ENCODE results near the gene LDB3.

LDB3 gene

DNA sequence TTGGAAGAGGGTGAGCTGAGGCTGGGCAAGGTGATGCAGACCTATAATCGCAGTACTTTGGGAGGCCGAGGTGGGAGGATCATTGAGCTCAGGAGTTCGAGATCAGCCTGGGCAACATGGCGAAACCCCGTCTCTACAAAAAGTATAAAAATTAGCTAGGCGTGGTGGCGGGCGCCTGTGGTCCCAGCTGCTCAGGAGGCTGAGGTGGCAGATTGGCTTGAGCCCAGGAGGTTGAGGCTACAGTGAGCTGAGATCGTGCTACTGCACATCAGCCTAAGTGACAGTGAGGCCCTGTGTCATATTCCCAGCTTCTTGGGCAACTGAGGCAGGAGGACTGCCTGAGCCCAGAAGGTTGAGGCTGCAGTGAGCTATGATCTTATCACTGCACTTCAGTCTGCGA, 101.7 kb downstream of the LDB3 start:
- Histone ChIP-seq H3K4me3 (ENCODE audit: low read length in 2 of 2) (no peak overlapping the region), H3K9me3 (ENCODE audit: control insufficient read depth in 2 of 2, low read length in 2 of 2) (no peaks in the 10 kb centered on the region), H3K36me3 (ENCODE audit: control insufficient read depth in 2 of 2, insufficient read depth in 2 of 2, low read length in 2 of 2) (no peaks in the 10 kb centered on the region), H3K27me3 (ENCODE audit: control insufficient read depth in 1 of 2, insufficient read depth in 2 of 2, low read length in 2 of 2) (no peaks in the 10 kb centered on the region), H3K27ac (ENCODE audit: low read length) (no peak overlapping the region), H3K4me1 (ENCODE audit: control insufficient read depth, insufficient read depth, low read length) (peaks cover 25% of the 10 kb centered on the region), H3K9ac (ENCODE audit: low read length in 2 of 2) (no peak overlapping the region)

DNA sequence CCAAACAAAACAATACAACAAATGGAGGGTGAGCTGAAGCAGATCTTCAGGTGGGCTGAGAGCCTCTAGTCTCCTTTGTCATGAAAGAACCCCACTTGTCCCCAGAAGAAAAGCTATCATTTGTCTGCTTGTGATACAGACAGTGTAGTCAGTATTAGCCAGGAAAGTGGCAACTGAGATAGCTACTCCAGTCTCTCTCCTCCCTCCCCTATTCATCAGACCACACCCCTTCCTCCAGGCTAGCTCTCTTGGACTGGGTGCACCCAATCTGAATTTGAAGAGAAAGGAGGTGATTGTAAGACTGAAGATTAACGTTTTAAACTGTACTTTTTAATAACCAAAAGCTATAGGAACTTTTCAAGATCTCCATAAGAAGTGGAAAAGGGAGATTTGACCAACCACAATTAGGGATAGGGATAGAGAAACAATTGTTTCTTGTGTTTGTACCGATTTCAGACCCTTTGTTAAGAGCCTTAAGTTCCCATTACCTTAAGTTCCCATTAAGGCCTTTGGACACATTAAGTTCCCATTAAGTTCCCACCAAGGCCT, 102.2 kb downstream of the LDB3 start:
- Histone ChIP-seq H3K4me3 (ENCODE audit: low read length in 2 of 2) (no peak overlapping the region), H3K9ac (ENCODE audit: low read length in 2 of 2) (no peak overlapping the region)

DNA sequence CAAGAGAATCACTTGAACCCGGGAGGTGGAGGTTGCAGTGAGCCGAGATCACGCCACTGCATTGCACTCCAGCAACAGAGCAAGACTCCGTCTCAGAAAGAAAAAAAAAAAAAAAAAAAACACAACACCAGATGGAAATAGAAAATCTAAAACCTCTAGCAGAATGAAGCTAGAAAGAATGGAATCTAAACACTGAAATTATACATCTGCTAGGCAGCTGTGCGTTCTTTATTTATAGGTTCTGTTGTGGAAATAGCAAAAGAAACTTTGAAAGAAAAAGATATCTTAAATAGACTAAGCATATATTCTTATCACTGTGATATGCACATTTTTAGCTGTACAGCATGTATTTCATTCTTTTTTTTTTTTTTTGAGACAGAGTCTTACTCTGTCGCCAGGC, 105.2 kb downstream of the LDB3 start:
- Histone ChIP-seq H3K27ac (ENCODE audit: low read length) (no peak overlapping the region), H3K9me3 (ENCODE audit: control insufficient read depth in 2 of 2, low read length in 2 of 2) (no peaks in the 10 kb centered on the region), H3K4me3 (ENCODE audit: low read length in 2 of 2) (no peak overlapping the region), H3K4me1 (ENCODE audit: control insufficient read depth, insufficient read depth, low read length) (peaks cover 30% of the 10 kb centered on the region), H3K36me3 (ENCODE audit: control insufficient read depth in 2 of 2, insufficient read depth in 2 of 2, low read length in 2 of 2) (no peaks in the 10 kb centered on the region), H3K9ac (ENCODE audit: low read length in 2 of 2) (no peak overlapping the region), H3K27me3 (ENCODE audit: control insufficient read depth in 1 of 2, insufficient read depth in 2 of 2, low read length in 2 of 2) (no peaks in the 10 kb centered on the region)

More for the DNA sequence above, 102.2 kb downstream of the LDB3 start:
- Histone ChIP-seq H3K36me3 (ENCODE audit: control insufficient read depth in 2 of 2, insufficient read depth in 2 of 2, low read length in 2 of 2) (no peaks in the 10 kb centered on the region), H3K4me1 (ENCODE audit: control insufficient read depth, insufficient read depth, low read length) (peaks cover 30% of the 10 kb centered on the region), H3K9me3 (ENCODE audit: control insufficient read depth in 2 of 2, low read length in 2 of 2) (no peaks in the 10 kb centered on the region), H3K27me3 (ENCODE audit: control insufficient read depth in 1 of 2, insufficient read depth in 2 of 2, low read length in 2 of 2) (no peaks in the 10 kb centered on the region), H3K27ac (ENCODE audit: low read length) (no peak overlapping the region)

DNA sequence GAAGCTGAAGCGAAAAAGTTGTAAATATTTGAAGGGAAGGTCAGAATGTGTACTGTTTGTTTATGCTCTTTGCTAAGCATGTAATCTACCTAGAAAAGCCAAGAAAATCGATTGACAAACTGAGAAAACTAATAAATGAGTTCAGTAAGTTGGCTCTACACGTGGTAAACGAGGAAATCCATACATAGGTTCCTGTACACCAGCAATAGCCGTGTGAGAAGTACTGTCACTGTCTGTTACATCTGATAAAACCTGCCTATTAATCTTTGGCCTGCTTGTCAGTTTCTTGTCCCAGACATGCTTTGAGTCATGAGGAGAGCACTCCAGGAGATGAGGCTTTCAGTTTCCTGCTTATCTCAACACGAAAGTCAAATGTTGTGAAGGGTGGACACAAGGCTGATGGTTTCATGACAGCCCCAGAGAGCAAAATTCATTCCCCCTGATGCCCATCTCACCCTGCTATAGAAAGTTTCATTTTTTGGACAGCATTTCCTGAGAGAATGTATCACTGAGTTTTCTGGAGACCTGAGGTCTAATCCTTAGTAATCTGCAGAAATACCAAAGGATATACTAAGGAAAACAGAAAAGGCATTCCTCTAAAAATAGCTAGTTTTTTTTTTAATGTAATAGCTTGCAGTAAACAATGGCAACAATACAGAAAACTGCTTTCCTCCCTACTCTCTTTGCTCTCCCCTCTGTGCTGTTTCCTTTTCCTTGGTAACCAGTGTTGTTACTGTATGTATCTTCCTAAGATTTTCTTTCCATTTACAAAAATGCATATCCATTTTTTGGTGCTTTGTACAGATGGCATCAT, 107.0 kb downstream of the LDB3 start:
- Histone ChIP-seq H3K4me3 (ENCODE audit: low read length in 2 of 2) (peak overlapping the region in 1 of 2 donors; percentile 42), H3K4me1 (ENCODE audit: control insufficient read depth, insufficient read depth, low read length) (peaks cover 19% of the 10 kb centered on the region), H3K9ac (ENCODE audit: low read length in 2 of 2) (no peak overlapping the region), H3K27ac (ENCODE audit: low read length) (no peak overlapping the region), H3K36me3 (ENCODE audit: control insufficient read depth in 2 of 2, insufficient read depth in 2 of 2, low read length in 2 of 2) (no peaks in the 10 kb centered on the region), H3K9me3 (ENCODE audit: control insufficient read depth in 2 of 2, low read length in 2 of 2) (no peaks in the 10 kb centered on the region), H3K27me3 (ENCODE audit: control insufficient read depth in 1 of 2, insufficient read depth in 2 of 2, low read length in 2 of 2) (no peaks in the 10 kb centered on the region)

DNA sequence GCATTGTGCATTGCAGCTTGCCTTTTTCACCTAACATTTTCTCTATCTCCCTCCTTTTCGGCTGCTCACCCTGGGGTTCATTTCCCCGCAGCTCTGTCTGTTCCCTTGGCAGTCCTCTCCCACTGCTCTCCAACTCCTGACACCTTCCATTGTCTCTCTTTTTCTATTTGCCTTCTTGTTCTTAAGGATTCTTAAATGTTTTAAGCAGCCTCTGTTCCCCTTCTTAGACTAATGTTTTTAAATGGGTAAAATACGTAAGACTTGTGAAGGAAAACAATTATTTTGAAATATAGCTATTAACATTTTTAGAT, 107.5 kb downstream of the LDB3 start:
- H3K27me3 ChIP-seq (ENCODE audit: control insufficient read depth in 1 of 2, insufficient read depth in 2 of 2, low read length in 2 of 2), result no peaks in the 10 kb centered on the region
- H3K4me3 ChIP-seq (ENCODE audit: low read length in 2 of 2), result peak overlapping the region in 1 of 2 donors; percentile 42
- H3K9me3 ChIP-seq (ENCODE audit: control insufficient read depth in 2 of 2, low read length in 2 of 2), result no peaks in the 10 kb centered on the region
- no peaks in the 10 kb centered on the region for H3K36me3 ChIP-seq (ENCODE audit: control insufficient read depth in 2 of 2, insufficient read depth in 2 of 2, low read length in 2 of 2)
- H3K27ac ChIP-seq (ENCODE audit: low read length), result no peak overlapping the region
- peaks cover 14% of the 10 kb centered on the region for H3K4me1 ChIP-seq (ENCODE audit: control insufficient read depth, insufficient read depth, low read length)
- peak overlapping the region in 1 of 2 donors; percentile 3 for H3K9ac ChIP-seq (ENCODE audit: low read length in 2 of 2)

DNA sequence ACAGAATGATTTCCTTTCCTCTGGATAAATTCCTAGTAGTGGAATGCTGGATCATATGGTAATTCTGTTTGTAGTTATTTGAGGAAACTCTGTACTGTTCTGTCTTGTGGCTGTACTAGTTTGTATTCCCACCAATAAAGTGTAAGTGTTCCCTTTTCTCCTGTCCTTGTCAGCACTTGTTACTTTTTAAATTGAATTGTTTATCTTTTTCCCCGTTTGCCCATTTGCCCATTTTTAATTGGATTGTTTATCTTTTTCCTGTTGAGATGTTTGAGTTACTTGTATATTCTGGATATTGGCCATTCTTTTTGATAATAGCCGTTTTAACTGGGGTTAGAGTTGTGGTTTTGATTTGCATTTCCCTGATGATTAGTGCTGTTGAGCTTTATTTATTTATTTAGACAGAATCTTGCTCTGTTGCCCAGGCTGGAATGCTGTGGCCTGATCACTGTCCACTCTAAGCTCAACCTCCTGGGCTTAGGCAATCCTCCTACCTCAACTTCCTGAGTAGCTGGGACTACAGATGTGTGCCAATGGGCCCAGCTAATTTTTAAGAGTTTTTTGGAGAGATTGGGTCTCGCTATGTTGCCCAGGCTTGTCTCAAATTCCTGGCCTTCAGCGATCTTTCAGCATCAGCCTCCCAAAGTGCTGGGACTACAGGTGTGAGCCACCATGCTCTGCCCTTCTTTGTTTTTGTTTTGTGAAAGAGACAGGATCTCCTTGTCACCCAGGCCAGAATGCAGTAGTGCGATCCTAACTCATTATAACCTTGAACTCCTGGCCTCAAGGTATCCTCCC, 111.1 kb downstream of the LDB3 start:
- Histone ChIP-seq H3K9ac (ENCODE audit: low read length in 2 of 2) (no peak overlapping the region), H3K27ac (ENCODE audit: low read length) (peak overlapping the region; percentile 18), H3K27me3 (ENCODE audit: control insufficient read depth in 1 of 2, insufficient read depth in 2 of 2, low read length in 2 of 2) (no peaks in the 10 kb centered on the region), H3K36me3 (ENCODE audit: control insufficient read depth in 2 of 2, insufficient read depth in 2 of 2, low read length in 2 of 2) (no peaks in the 10 kb centered on the region), H3K4me3 (ENCODE audit: low read length in 2 of 2) (no peak overlapping the region), H3K4me1 (ENCODE audit: control insufficient read depth, insufficient read depth, low read length) (peaks cover 13% of the 10 kb centered on the region), H3K9me3 (ENCODE audit: control insufficient read depth in 2 of 2, low read length in 2 of 2) (no peaks in the 10 kb centered on the region)

DNA sequence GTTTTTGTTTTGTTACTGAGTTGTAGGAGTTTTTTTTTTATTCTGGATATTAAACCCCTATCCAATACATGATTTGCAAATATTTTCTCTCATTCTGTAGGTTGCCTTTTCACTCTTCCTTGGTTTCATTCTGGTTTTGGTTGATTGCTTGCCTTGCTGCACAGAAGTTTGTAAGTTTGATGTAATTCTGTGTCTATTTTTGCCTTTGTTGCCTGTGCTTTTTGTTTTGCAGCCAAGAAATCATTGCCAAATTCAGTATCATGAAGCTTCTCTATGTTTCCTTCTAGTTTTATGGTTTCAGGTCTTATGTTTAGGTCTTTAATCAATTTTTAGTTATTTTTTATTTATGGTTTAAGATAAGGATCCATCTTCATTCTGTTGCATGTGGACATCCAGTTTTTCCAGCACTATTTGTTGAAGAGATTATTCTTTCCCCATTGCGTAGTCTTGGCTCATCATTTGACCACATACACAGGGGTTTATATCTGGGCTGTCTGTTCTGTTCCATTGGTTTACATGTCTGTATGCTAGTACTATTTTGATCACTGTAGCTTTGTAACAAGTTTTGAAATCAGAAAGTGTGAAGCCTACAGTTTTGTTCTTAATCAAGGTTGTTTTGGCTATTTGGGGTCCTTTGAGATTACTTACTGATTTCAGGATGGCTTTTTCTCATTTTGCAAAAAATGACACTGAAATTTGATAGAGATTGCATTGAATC, 114.5 kb downstream of the LDB3 start:
- no peaks in the 10 kb centered on the region for H3K27me3 ChIP-seq (ENCODE audit: control insufficient read depth in 1 of 2, insufficient read depth in 2 of 2, low read length in 2 of 2)
- no peaks in the 10 kb centered on the region for H3K9me3 ChIP-seq (ENCODE audit: control insufficient read depth in 2 of 2, low read length in 2 of 2)
- H3K27ac ChIP-seq (ENCODE audit: low read length), result no peak overlapping the region
- H3K9ac ChIP-seq (ENCODE audit: low read length in 2 of 2), result no peak overlapping the region
- no peaks in the 10 kb centered on the region for H3K36me3 ChIP-seq (ENCODE audit: control insufficient read depth in 2 of 2, insufficient read depth in 2 of 2, low read length in 2 of 2)
- peak overlapping the region in 1 of 2 donors; percentile 0 for H3K4me3 ChIP-seq (ENCODE audit: low read length in 2 of 2)
- peaks cover 12% of the 10 kb centered on the region for H3K4me1 ChIP-seq (ENCODE audit: control insufficient read depth, insufficient read depth, low read length)

DNA sequence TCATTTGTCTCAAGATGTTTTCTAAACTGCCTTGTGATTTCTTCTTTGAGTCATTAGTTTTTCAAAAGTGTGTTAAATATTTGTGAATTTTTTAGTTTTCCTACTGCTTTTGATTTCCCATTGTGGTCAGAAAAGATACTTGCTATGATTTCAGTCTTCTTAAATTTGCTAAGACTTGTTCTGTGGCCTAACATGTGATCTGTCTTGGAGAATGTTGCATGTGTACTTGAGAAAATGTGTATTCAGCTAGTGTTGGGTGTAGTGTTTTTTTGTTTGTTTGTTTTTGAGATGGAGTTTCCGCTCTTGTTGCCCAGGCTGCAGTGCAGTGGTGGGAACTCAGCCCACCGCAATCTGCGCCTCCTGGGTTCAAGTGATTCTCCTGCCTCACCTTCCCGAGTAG, 116.7 kb downstream of the LDB3 start:
- Histone ChIP-seq H3K9ac (ENCODE audit: low read length in 2 of 2) (no peak overlapping the region), H3K4me1 (ENCODE audit: control insufficient read depth, insufficient read depth, low read length) (peaks cover 12% of the 10 kb centered on the region), H3K4me3 (ENCODE audit: low read length in 2 of 2) (no peak overlapping the region), H3K27me3 (ENCODE audit: control insufficient read depth in 1 of 2, insufficient read depth in 2 of 2, low read length in 2 of 2) (no peaks in the 10 kb centered on the region), H3K9me3 (ENCODE audit: control insufficient read depth in 2 of 2, low read length in 2 of 2) (no peaks in the 10 kb centered on the region), H3K36me3 (ENCODE audit: control insufficient read depth in 2 of 2, insufficient read depth in 2 of 2, low read length in 2 of 2) (no peaks in the 10 kb centered on the region), H3K27ac (ENCODE audit: low read length) (no peak overlapping the region)

Data from stomach smooth muscle (tissue), 2 donors.